CD4-positive, CD25-positive, alpha-beta regulatory T cell (primary cell): ENCODE results near the gene GKN1. TPM values are rescaled to one million over a fixed set of nuclear protein-coding genes. Genes with fewer than 3 reads are reported as not detected.

Source experiments
- ATAC-seq, 2 donors: fragments of 150-1000 bp; cut with Tn5 transposase; one replicate each; pipeline ENCODE4 v1.10.0; 2021; ENCODE audit warnings: low read depth in 2 of 2, moderate number of reproducible peaks in 2 of 2, moderate library complexity in 1 of 2
- DNase-seq, 3 donors: peaks; one replicate each; pipeline versions ENCODE4 v3.0.0 to v3.0.0-alpha.2; 2012 to 2022; ENCODE audit warnings: mixed read lengths in 1 of 3
- H3K27ac ChIP-seq: one replicate; pipeline ENCODE4 v1.7.0; 2013; ENCODE audit warnings: mild to moderate bottlenecking, low read length; ENCODE audit not compliant: insufficient read depth, poor library complexity, severe bottlenecking
- H3K27me3 ChIP-seq: one replicate; pipeline ENCODE4 v1.7.0; 2013; ENCODE audit warnings: low read length; ENCODE audit not compliant: control insufficient read depth, insufficient read depth
- H3K36me3 ChIP-seq: one replicate; pipeline ENCODE4 v1.7.0; 2013; ENCODE audit warnings: mild to moderate bottlenecking, low read length, moderate library complexity; ENCODE audit not compliant: control insufficient read depth, insufficient read depth
- H3K4me1 ChIP-seq: 2 replicates; pipeline ENCODE4 v1.7.0; 2013; ENCODE audit warnings: mild to moderate bottlenecking, low read length; ENCODE audit not compliant: insufficient read depth, control insufficient read depth, poor library complexity, severe bottlenecking
- H3K4me3 ChIP-seq: one replicate; pipeline ENCODE4 v1.7.0; 2013; ENCODE audit warnings: low read depth, mild to moderate bottlenecking, low read length, moderate library complexity
- H3K9me3 ChIP-seq, 2 experiments: 1 replicate in 1 of 2; 2 replicates in 1 of 2; pipeline ENCODE4 v1.7.0; 2013; ENCODE audit warnings: low read length in 2 of 2, mild to moderate bottlenecking in 1 of 2, moderate library complexity in 1 of 2; ENCODE audit not compliant: control insufficient read depth in 2 of 2
- H3K27ac Mint-ChIP-seq, 3 donors: one replicate each; pipeline ENCODE4 v1.8.0; 2020 to 2022; ENCODE audit warnings: mild to moderate bottlenecking in 3 of 3, mixed read lengths in 3 of 3, moderate library complexity in 2 of 3
- H3K27me3 Mint-ChIP-seq: one replicate; pipeline ENCODE4 v1.8.0; 2022; ENCODE audit warnings: mild to moderate bottlenecking, mixed read lengths
- H3K36me3 Mint-ChIP-seq: one replicate; pipeline ENCODE4 v1.8.0; 2020; ENCODE audit warnings: mixed read lengths
- H3K4me1 Mint-ChIP-seq, 4 donors: one replicate each; pipeline ENCODE4 v1.8.0; 2020 to 2022; ENCODE audit warnings: mixed read lengths in 4 of 4, mild to moderate bottlenecking in 1 of 4
- H3K4me3 Mint-ChIP-seq, 4 donors: one replicate each; pipeline ENCODE4 v1.8.0; 2020 to 2022; ENCODE audit warnings: mild to moderate bottlenecking in 4 of 4, mixed read lengths in 4 of 4, moderate library complexity in 3 of 4
- H3K9me3 Mint-ChIP-seq, 7 donors: one replicate each; pipeline ENCODE4 v1.8.0; 2020 to 2022; ENCODE audit warnings: mixed read lengths in 7 of 7, mild to moderate bottlenecking in 3 of 7, moderate library complexity in 2 of 7
- polyA plus RNA-seq, 4 donors: library from polyadenylated mRNA; unstranded; fragments of 300-500 nt; fragmentation: Illumina TruSeq; gene quantifications; one replicate each; pipeline ENCODE4 v1.2.3, GENCODE V29; 2021
- total RNA-seq: library from RNA; stranded (reverse); gene quantifications from one replicate; pipeline ENCODE4 v1.2.3, GENCODE V29; 2022

The GKN1 gene
- total and polyA plus RNA-seq, 5 donors from 2014 or later, result not detected

DNA sequence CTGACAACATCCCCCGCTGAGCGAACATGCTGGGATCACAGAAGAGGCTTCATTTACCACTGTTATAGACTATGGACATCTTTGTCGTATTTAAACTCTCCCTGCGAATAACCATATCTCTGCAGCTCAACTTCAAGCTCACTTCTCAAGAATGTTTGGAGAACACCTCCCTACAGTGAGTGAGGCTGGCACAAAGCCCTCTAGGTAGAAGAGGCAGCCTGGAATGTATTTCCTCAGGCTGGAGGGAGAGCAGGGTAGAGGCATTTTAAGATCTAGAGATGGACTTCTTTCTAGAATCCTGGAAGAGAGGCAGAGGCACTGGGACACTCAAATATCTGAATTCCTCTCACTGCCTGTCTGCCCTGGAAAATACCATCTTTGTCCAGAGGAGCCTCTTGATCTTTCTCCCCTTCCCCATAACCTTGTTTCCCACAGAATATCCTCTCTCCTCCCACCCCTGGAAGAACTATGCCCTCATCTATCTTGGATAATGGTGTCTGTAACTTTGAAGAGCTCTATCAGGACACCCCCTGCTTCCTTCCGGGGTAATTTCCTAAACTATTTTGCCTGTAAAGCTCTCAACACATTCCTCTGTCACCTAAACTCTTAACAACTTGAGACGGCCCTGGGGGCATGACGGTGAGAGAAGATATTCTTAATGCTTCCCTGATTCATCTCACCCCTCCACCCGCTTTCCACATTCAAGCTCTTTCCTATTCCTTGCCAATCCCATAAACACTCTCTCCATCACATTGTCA lies 36.2 kb downstream of the GKN1 start:
- H3K4me3 ChIP-seq, result no peak overlapping the region
- H3K36me3 Mint-ChIP-seq, result no peaks in the 10 kb centered on the region
- peaks cover 0 to 20% (median 9%) of the 10 kb centered on the region in 4 donors for H3K4me1 Mint-ChIP-seq
- peaks cover 15% of the 10 kb centered on the region for H3K4me1 ChIP-seq
- H3K27ac Mint-ChIP-seq, result peak overlapping the region in 1 of 3 donors; percentile 57
- no peak overlapping the region for H3K27ac ChIP-seq
- DNase-seq, result no peak
- no peaks in the 10 kb centered on the region for H3K36me3 ChIP-seq
- no peaks in the 10 kb centered on the region for H3K9me3 ChIP-seq
- no peak overlapping the region for H3K4me3 Mint-ChIP-seq
- peaks cover 28% of the 10 kb centered on the region for H3K27me3 ChIP-seq
- H3K9me3 Mint-ChIP-seq, result peaks cover 0 to 1% (median 0%) of the 10 kb centered on the region in 7 donors
- peaks cover 66% of the 10 kb centered on the region for H3K27me3 Mint-ChIP-seq
- no peak for ATAC-seq

DNA sequence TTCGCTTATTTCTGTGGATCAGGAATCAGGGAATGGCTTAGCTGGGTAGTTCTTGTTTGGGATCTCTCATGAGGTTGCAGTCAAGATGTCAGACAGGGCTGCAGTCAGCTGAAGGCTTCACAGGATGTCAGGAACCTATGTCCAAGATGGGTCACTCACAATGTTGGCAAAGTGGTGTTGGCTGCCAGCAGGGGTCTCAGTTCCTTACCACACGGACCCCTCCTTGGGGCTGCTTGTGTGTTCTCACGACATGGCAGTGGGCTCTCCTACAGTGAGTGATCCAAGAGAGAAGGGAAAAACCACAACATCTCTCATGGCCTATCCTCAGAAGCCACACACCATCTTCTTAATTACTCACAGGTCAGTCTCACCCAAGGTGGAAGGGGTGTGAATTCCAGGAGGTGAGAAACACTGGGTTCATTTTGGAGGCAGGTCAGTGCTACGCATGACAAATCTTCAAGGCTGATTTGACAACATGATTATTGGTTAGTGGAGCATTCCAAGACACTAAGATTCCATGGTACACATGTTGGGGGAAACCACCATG lies 37.2 kb downstream of the GKN1 start:
- Histone ChIP-seq H3K9me3 (no peaks in the 10 kb centered on the region), H3K36me3 (no peaks in the 10 kb centered on the region), H3K4me1 (peaks cover 15% of the 10 kb centered on the region), H3K27me3 (peaks cover 24% of the 10 kb centered on the region), H3K4me3 (no peak overlapping the region), H3K27ac (no peak overlapping the region)
- no peaks in the 10 kb centered on the region for H3K36me3 Mint-ChIP-seq
- DNase-seq (no peak), ATAC-seq (no peak)
- peaks cover 0 to 1% (median 0%) of the 10 kb centered on the region in 7 donors for H3K9me3 Mint-ChIP-seq
- no peak overlapping the region for H3K27ac Mint-ChIP-seq
- H3K4me1 Mint-ChIP-seq, result peaks cover 0 to 20% (median 9%) of the 10 kb centered on the region in 4 donors
- H3K27me3 Mint-ChIP-seq, result peaks cover 65% of the 10 kb centered on the region
- H3K4me3 Mint-ChIP-seq, result peak overlapping the region in 3 of 4 donors; percentile 19 to 82 (median 51)

DNA sequence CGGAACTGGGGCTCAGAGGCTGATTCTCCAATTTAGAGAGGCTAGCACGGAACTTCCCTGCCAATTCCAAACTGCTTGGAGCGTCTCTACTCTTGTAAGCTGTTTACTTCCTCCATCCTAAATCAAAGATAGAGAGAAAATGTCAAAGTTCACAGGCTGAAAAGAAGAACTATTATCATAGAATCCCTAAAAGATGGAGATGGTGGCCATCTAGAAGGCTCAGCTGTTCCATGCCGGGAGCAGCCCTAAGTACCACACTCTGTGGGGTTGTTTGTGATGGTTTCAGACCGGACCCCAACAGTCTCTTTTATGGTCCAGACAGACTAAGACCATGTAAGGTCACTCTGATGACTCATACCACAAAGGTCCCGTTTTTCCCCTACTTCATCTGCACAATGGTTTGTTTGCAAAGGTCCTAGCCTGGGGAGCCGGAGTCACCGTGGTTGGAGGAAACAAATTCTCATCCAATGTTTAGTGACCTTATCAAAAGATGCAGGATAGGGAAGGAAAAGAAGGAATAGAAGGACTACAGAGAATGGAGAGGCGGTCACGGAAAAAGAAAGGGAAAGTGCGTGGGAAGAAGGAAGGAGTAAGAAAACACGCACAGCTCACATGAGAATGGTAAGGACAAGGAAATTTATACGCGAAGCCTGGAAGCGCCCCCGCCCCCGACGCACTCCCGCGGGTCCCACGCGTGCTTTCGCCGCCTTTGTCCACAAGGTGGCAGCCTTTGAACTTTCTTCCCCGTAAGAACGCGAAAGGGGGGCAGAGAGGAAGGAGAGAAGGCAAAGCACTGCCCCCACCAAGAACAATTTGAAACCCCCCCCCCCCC lies 38.1 kb downstream of the GKN1 start:
- peaks cover 15% of the 10 kb centered on the region for H3K4me1 ChIP-seq
- peaks cover 71% of the 10 kb centered on the region for H3K27me3 Mint-ChIP-seq
- H3K4me3 ChIP-seq, result peak overlapping the region; percentile 23
- ATAC-seq (no peak), DNase-seq (peak; percentile 8 to 44 (median 26))
- H3K9me3 Mint-ChIP-seq, result peaks cover 0 to 1% (median 0%) of the 10 kb centered on the region in 7 donors
- H3K27ac Mint-ChIP-seq, result no peak overlapping the region
- peak overlapping the region; percentile 79 to 90 (median 81) for H3K4me3 Mint-ChIP-seq
- H3K27me3 ChIP-seq, result peaks cover 31% of the 10 kb centered on the region
- H3K36me3 ChIP-seq, result no peaks in the 10 kb centered on the region
- H3K27ac ChIP-seq, result no peak overlapping the region
- no peaks in the 10 kb centered on the region for H3K9me3 ChIP-seq
- no peaks in the 10 kb centered on the region for H3K36me3 Mint-ChIP-seq
- peaks cover 0 to 20% (median 9%) of the 10 kb centered on the region in 4 donors for H3K4me1 Mint-ChIP-seq

DNA sequence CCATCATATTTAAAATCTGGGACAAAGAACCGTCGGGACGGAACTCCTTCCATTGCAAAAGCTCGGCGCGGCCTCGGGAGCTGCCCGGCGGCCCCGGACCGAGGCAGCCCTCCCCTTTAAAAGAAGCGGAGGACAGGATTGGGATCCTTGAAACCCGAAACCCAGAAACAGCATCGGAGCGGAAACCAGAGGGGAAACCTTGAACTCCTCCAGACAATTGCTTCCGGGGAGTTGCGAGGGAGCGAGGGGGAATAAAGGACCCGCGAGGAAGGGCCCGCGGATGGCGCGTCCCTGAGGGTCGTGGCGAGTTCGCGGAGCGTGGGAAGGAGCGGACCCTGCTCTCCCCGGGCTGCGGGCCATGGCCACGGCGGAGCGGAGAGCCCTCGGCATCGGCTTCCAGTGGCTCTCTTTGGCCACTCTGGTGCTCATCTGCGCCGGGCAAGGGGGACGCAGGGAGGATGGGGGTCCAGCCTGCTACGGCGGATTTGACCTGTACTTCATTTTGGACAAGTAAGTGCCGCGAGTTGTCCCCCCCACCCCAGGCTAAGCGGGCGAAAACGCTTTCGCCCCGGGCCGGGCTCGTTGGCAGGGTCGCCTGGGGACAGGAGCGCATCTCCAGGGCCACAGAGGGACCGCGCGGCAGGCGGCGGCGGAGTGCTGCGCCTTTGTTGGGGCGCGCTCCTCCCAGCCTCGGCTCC lies 38.9 kb downstream of the GKN1 start, which contains the start of gene ANTXR1:
TSS of gene ANTXR1 (plus strand) at position 38 of the 698 bp plus-strand sequence. CDS start at position 359, 321 bp downstream.
- Histone ChIP-seq H3K4me3 (peak within 1 kb of the TSS; percentile 23), H3K4me1 (peaks cover 15% of the 10 kb centered on the region), H3K9me3 (no peaks in the 10 kb centered on the region), H3K27ac (no peak within 1 kb of the TSS), H3K36me3 (no peaks in the 10 kb centered on the region), H3K27me3 (peaks cover 29% of the 10 kb centered on the region)
- Mint-ChIP-seq H3K36me3 (no peaks in the 10 kb centered on the region), H3K4me1 (peaks cover 0 to 20% (median 9%) of the 10 kb centered on the region in 4 donors), H3K4me3 (peak within 1 kb of the TSS; percentile 79 to 90 (median 81)), H3K27ac (peak within 1 kb of the TSS in 1 of 3 donors; percentile 35), H3K9me3 (peaks cover 0 to 1% (median 0%) of the 10 kb centered on the region in 7 donors), H3K27me3 (peaks cover 77% of the 10 kb centered on the region)
- no peak for ATAC-seq
- DNase-seq, result peak in 2 of 3 donors; percentile 8 to 9

DNA sequence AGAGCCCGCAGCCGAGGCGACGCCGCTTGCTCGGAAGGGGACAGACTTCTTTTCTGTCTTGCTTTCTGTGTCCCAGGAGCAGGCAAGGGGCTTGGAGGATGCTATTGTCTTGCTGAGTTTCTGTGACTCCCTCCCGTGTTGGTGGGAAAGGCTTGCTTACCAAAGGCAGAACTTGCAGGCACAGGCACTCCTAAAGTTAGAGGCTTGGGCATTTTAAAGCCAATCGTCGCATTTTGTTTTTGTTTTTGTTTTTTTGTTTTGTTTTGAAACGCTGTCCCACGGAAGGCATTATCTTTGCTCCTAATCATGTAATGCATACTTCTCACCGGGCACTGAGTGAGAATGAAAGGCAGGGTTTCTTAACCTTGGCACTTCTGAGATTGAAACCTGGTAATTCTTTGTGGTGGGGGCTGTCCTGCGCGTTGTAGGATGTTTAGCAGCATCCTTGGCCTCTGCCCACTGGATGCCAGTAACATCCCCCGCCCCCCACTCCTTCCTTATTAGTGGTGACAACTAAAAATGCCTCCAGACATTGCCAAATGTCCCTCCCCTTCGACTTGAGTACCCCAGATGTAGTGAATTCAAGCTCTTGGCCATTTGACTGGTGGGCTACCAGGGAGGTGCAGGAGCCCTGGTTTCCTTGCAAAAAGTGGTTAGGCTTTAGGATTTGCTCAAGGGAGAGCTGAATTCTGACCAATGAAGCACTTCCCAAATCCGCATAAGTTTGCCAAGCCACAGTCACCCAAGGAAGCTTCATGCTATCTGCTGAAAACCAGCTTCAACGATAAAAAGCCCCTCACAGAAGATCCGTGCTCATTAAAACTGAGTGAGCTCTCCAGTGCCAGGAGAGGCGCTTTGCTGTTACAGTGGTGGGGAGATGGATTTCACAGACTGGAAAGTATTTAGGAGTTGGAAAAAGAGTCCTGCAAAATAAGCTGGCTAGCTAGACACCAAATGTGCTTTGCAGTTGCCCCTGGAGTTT lies 39.7 kb downstream of the GKN1 start:
- Mint-ChIP-seq H3K4me1 (peaks cover 0 to 20% (median 9%) of the 10 kb centered on the region in 4 donors), H3K27me3 (peaks cover 79% of the 10 kb centered on the region), H3K36me3 (no peaks in the 10 kb centered on the region), H3K9me3 (peaks cover 0 to 1% (median 0%) of the 10 kb centered on the region in 7 donors), H3K4me3 (peak overlapping the region; percentile 23 to 79 (median 48)), H3K27ac (peak overlapping the region in 1 of 3 donors; percentile 35)
- Histone ChIP-seq H3K9me3 (no peaks in the 10 kb centered on the region), H3K27ac (no peak overlapping the region), H3K4me3 (peak overlapping the region; percentile 16), H3K27me3 (peaks cover 30% of the 10 kb centered on the region), H3K4me1 (peaks cover 15% of the 10 kb centered on the region), H3K36me3 (no peaks in the 10 kb centered on the region)
- no peak for ATAC-seq
- no peak for DNase-seq

DNA sequence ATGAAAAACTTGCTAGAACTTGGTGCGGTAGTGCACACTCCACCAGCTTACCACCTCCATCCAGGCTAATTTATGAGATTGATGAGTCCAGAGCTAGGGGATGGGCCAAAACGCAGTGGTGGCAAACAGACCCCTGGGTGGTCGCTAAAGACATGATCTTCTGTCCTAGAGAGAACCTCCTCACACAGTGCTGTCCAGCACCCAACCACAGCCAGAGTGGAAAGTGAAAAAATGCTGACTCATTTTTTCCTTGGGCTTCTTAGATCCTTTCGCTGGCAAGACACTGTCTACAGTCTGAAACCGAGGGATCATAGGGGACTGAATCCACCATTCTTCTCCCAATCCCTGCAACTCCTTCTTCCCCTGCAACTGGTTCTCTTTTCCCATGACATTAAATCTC lies 42.6 kb downstream of the GKN1 start:
- Mint-ChIP-seq H3K9me3 (no peaks in the 10 kb centered on the region), H3K4me1 (peaks cover 0 to 20% (median 9%) of the 10 kb centered on the region in 4 donors), H3K4me3 (no peak overlapping the region), H3K27me3 (peaks cover 68% of the 10 kb centered on the region), H3K36me3 (no peaks in the 10 kb centered on the region), H3K27ac (no peak overlapping the region)
- no peak overlapping the region for H3K27ac ChIP-seq
- ATAC-seq, result no peak
- H3K4me1 ChIP-seq, result peaks cover 15% of the 10 kb centered on the region
- no peak for DNase-seq
- no peaks in the 10 kb centered on the region for H3K36me3 ChIP-seq
- peaks cover 27% of the 10 kb centered on the region for H3K27me3 ChIP-seq
- H3K9me3 ChIP-seq, result no peaks in the 10 kb centered on the region
- no peak overlapping the region for H3K4me3 ChIP-seq
